ENCODE measurements around the gene ACTMAP. TPM values are rescaled to one million over a fixed set of nuclear protein-coding genes. Genes with fewer than 3 reads are reported as not detected.
A peak's percentile ranks its signal among the peaks of the same experiment; 100 is the strongest.

The ACTMAP gene
- total and polyA plus RNA-seq, 2 of the 13 experiments (the other 11 are each of a cell fraction or from before 2014, with no cell fraction given) = 2.2 to 7.9 TPM

DNA sequence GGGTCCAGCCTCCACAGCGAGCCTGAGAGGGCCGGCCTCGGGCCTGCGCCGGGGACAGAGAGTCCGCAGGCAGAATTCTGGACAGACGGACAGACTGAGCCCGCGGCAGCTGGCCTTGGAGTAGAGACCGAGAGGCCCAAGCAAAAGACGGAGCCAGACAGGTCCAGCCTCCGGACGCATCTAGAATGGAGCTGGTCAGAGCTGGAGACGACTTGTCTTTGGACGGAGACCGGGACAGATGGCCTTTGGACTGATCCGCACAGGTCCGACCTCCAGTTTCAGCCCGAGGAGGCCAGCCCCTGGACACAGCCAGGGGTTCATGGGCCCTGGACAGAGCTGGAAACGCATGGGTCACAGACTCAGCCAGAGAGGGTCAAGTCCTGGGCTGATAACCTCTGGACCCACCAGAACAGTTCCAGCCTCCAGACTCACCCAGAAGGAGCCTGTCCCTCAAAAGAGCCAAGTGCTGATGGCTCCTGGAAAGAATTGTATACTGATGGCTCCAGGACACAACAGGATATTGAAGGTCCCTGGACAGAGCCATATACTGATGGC, 32.9 kb downstream of the ACTMAP start (continued):
- TF ChIP-seq RBM39 (IDR thresholded peaks at IDR 0.05; ENCODE audit: low read depth, low read length, poor library complexity, severe bottlenecking) (no peak), ZNF441 (CRISPR knock-in tag; IDR thresholded peaks at IDR 0.05; ENCODE audit: borderline replicate concordance) (peak; percentile 17; the same call in 1 of the 2 replicates), ZMAT3 (CRISPR knock-in tag; conservative IDR thresholded peaks at IDR 0.05) (peak; percentile 72; the same call in 1 of the 2 replicates), HMG20A (CRISPR knock-in tag; IDR thresholded peaks at IDR 0.05; ENCODE audit: borderline replicate concordance) (no peak), PITX1 (CRISPR knock-in tag; IDR thresholded peaks at IDR 0.05) (no peak), ZFY (CRISPR knock-in tag; IDR thresholded peaks at IDR 0.05) (peak; percentile 84), HDAC1 (CRISPR knock-in tag; IDR thresholded peaks at IDR 0.05) (0 out of 2 replicates have a peak, but pooled peaks have one; percentile 12), ZMYM2 (CRISPR knock-in tag; IDR thresholded peaks at IDR 0.05) (peak; percentile 34; the same call in 1 of the 2 replicates)
- TF ChIP-seq, protein P1, sequence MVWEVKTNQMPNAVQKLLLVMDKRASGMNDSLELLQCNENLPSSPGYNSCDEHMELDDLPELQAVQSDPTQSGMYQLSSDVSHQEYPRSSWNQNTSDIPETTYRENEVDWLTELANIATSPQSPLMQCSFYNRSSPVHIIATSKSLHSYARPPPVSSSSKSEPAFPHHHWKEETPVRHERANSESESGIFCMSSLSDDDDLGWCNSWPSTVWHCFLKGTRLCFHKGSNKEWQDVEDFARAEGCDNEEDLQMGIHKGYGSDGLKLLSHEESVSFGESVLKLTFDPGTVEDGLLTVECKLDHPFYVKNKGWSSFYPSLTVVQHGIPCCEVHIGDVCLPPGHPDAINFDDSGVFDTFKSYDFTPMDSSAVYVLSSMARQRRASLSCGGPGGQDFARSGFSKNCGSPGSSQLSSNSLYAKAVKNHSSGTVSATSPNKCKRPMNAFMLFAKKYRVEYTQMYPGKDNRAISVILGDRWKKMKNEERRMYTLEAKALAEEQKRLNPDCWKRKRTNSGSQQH (CRISPR knock-in tag; IDR thresholded peaks at IDR 0.05; ENCODE audit: low read depth) = 0 out of 2 replicates have a peak, but pooled peaks have one; percentile 15
- TF ChIP-seq, protein P2, sequence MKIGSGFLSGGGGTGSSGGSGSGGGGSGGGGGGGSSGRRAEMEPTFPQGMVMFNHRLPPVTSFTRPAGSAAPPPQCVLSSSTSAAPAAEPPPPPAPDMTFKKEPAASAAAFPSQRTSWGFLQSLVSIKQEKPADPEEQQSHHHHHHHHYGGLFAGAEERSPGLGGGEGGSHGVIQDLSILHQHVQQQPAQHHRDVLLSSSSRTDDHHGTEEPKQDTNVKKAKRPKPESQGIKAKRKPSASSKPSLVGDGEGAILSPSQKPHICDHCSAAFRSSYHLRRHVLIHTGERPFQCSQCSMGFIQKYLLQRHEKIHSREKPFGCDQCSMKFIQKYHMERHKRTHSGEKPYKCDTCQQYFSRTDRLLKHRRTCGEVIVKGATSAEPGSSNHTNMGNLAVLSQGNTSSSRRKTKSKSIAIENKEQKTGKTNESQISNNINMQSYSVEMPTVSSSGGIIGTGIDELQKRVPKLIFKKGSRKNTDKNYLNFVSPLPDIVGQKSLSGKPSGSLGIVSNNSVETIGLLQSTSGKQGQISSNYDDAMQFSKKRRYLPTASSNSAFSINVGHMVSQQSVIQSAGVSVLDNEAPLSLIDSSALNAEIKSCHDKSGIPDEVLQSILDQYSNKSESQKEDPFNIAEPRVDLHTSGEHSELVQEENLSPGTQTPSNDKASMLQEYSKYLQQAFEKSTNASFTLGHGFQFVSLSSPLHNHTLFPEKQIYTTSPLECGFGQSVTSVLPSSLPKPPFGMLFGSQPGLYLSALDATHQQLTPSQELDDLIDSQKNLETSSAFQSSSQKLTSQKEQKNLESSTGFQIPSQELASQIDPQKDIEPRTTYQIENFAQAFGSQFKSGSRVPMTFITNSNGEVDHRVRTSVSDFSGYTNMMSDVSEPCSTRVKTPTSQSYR (CRISPR knock-in tag; IDR thresholded peaks at IDR 0.05; ENCODE audit: borderline replicate concordance) = no peak
